Measurements from ENCODE around the gene UQCRQ.

UQCRQ gene
- long read RNA-seq, donor 1, transcript UQCRQ-203 (3 exons, 839 nt) = major isoform, 525 of 746 reads
- long read RNA-seq, donor 1, transcript UQCRQ-202 (3 exons, 429 nt) = minor isoform, 41 of 746 reads
- long read RNA-seq, donor 1, transcript UQCRQ-201 (2 exons, 586 nt) = minor isoform, 102 of 746 reads
- long read RNA-seq, donor 1, transcript UQCRQ-206 (2 exons, 874 nt) = minor isoform, 33 of 746 reads
- long read RNA-seq, donor 1, partial matches to known transcripts = 29 of 746 reads
- long read RNA-seq, donor 1, other reads (novel, unspliced or antisense) = 6 of 746 reads
- long read RNA-seq, donor 2, transcript UQCRQ-203 (3 exons, 839 nt) = major isoform, 296 of 406 reads
- long read RNA-seq, donor 2, transcript UQCRQ-201 (2 exons, 586 nt) = minor isoform, 66 of 406 reads
- long read RNA-seq, donor 2, transcript UQCRQ-206 (2 exons, 874 nt) = minor isoform, 22 of 406 reads
- long read RNA-seq, donor 2, transcript UQCRQ-202 (3 exons, 429 nt) = minor isoform, 16 of 406 reads
- long read RNA-seq, donor 2, partial matches to known transcripts = 0 of 406 reads
- long read RNA-seq, donor 2, other reads (novel, unspliced or antisense) = 0 of 406 reads
- long read RNA-seq, donor 3, transcript UQCRQ-201 (2 exons, 586 nt) = minor isoform, 23 of 151 reads
- long read RNA-seq, donor 3, transcript UQCRQ-206 (2 exons, 874 nt) = minor isoform, 10 of 151 reads
- long read RNA-seq, donor 3, transcript UQCRQ-202 (3 exons, 429 nt) = minor isoform, 7 of 151 reads
- long read RNA-seq, donor 3, transcript UQCRQ-203 (3 exons, 839 nt) = major isoform, 111 of 151 reads
- long read RNA-seq, donor 3, partial matches to known transcripts = 0 of 151 reads
- long read RNA-seq, donor 3, other reads (novel, unspliced or antisense) = 0 of 151 reads
- long read RNA-seq, donor 4, transcript UQCRQ-203 (3 exons, 839 nt) = major isoform, 187 of 252 reads
- long read RNA-seq, donor 4, transcript UQCRQ-201 (2 exons, 586 nt) = minor isoform, 41 of 252 reads
- long read RNA-seq, donor 4, transcript UQCRQ-206 (2 exons, 874 nt) = minor isoform, 8 of 252 reads
- long read RNA-seq, donor 4, transcript UQCRQ-202 (3 exons, 429 nt) = minor isoform, 14 of 252 reads
- long read RNA-seq, donor 4, partial matches to known transcripts = 0 of 252 reads
- long read RNA-seq, donor 4, other reads (novel, unspliced or antisense) = 0 of 252 reads
- long read RNA-seq, donor 5, transcript UQCRQ-201 (2 exons, 586 nt) = minor isoform, 47 of 348 reads
- long read RNA-seq, donor 5, transcript UQCRQ-203 (3 exons, 839 nt) = major isoform, 250 of 348 reads
- long read RNA-seq, donor 5, transcript UQCRQ-202 (3 exons, 429 nt) = minor isoform, 21 of 348 reads
- long read RNA-seq, donor 5, transcript UQCRQ-206 (2 exons, 874 nt) = minor isoform, 14 of 348 reads
- long read RNA-seq, donor 5, partial matches to known transcripts = 0 of 348 reads
- long read RNA-seq, donor 5, other reads (novel, unspliced or antisense) = 5 of 348 reads
- long read RNA-seq, donor 6, transcript UQCRQ-201 (2 exons, 586 nt) = minor isoform, 80 of 330 reads
- long read RNA-seq, donor 6, transcript UQCRQ-203 (3 exons, 839 nt) = major isoform, 218 of 330 reads
- long read RNA-seq, donor 6, transcript UQCRQ-206 (2 exons, 874 nt) = minor isoform, 9 of 330 reads
- long read RNA-seq, donor 6, transcript UQCRQ-202 (3 exons, 429 nt) = minor isoform, 17 of 330 reads
- long read RNA-seq, donor 6, partial matches to known transcripts = 0 of 330 reads
- long read RNA-seq, donor 6, other reads (novel, unspliced or antisense) = 0 of 330 reads
- long read RNA-seq, donor 7, transcript UQCRQ-202 (3 exons, 429 nt) = minor isoform, 25 of 460 reads
- long read RNA-seq, donor 7, transcript UQCRQ-201 (2 exons, 586 nt) = minor isoform, 76 of 460 reads
- long read RNA-seq, donor 7, transcript UQCRQ-203 (3 exons, 839 nt) = major isoform, 335 of 460 reads
- long read RNA-seq, donor 7, transcript UQCRQ-206 (2 exons, 874 nt) = minor isoform, 13 of 460 reads
- long read RNA-seq, donor 7, partial matches to known transcripts = 0 of 460 reads
- long read RNA-seq, donor 7, other reads (novel, unspliced or antisense) = 7 of 460 reads
- long read RNA-seq, donor 8, transcript UQCRQ-202 (3 exons, 429 nt) = minor isoform, 17 of 334 reads
- long read RNA-seq, donor 8, transcript UQCRQ-203 (3 exons, 839 nt) = major isoform, 251 of 334 reads
- long read RNA-seq, donor 8, transcript UQCRQ-206 (2 exons, 874 nt) = minor isoform, 10 of 334 reads
- long read RNA-seq, donor 8, transcript UQCRQ-201 (2 exons, 586 nt) = minor isoform, 49 of 334 reads
- long read RNA-seq, donor 8, partial matches to known transcripts = 0 of 334 reads
- long read RNA-seq, donor 8, other reads (novel, unspliced or antisense) = 0 of 334 reads

DNA sequence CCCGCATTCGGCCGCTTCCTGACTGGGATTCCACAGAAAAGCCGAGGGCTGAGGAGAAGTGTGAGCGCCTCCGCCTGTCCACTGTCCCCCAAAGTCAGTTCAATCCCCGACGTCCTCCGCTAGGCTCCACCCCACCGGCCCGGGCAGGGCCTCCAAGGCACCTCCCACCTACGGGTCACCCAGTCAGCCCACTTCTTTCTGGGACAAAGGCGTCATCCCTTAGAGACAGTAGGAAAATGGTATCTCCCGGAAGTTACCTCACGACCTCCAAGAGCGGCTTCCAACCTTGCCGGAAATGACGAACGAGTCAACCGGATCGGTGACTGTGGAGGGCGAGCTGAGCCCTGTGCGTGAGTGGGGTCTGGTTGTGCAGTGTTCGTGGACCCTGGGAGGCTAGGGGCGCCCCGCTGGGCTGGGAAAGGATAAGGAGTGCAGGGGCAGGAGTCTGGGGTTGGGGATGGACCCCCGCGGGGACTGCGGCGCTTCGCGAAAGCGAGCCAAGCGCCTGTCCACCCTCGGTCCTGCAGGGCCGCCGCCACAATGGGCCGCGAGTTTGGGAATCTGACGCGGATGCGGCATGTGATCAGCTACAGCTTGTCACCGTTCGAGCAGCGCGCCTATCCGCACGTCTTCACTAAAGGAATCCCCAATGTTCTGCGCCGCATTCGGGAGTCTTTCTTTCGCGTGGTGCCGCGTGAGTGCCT lies at the start of gene UQCRQ, which contains the start of gene GDF9:
UQCRQ (plus strand) TSS at position 301 of the 704 bp plus-strand sequence; CDS start at position 541, 240 bp downstream.
GDF9 (minus strand) TSS at position 128 of the 704 bp plus-strand sequence. CDS start 1,936 bp downstream, outside the sequence.
- peak; percentile 96 for DNase-seq

DNA sequence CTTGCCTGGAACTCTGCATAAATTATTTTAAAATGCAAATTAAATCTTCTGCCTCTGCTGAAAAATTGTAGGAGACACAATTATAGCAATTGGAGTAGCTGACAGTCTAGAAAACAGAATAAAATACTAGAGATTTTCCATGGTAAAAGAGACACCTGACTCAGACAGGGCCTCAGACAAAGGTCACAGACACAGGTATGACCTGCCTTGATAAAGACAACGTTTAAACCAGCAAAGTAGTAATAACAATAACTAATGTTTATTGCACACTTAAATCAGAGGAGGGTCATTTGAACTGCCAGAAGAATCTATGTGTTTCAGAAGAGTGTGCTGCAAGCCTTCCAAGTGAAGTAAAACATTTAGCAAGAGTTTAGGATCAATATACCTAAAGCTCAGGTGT lies 49.4 kb upstream of the UQCRQ start:
- DNase-seq = no peak

DNA sequence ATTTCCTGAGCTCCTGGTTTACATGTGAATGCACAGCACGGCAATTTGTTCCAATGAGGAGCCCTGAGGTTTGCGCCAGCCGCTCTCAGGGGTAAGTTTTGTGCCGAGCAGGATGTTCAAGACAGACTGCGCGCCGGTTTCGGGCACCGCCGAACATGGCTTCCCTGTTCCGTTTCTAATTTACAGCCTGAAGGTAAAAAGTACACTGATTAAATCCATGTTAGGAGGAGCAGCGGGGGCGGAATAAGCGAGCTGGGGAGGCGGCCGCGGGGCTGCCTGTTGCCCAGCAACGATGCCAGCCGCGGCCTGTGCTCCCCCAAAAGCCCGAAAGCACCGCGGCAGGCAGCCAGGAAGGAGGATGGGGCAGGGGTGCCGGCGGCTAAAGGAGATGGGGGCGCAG lies 47.0 kb upstream of the UQCRQ start:
- peak; percentile 60 for DNase-seq

DNA sequence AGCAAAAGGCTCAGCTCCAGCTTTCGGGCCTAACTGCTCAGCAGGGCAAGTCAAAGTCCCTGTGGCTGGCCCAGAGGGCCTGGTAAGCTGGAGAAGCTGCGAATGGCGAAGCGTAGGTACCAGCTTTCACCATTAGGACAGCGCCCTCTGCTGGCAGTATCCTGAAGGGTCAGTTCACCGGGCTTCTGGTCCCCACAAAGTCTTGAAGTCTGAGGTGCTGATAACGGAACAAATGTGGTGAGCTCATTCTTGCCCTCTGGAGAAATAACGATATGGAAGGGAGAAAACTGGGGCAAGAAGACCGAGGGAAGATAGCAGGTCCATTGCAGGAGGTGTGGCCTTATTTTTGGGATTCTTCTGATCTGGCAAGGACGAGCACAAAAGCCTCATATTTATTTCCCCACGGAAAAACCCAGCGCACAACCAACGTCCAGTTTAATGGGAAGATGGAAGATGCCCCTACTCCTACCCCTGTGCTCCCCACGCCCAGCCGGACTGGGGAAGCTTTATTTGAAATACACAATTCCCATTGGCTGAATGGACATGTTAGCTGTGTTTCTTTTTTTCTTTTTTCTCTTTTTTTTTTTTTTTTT lies 46.2 kb upstream of the UQCRQ start:
- peak; percentile 72 for DNase-seq

DNA sequence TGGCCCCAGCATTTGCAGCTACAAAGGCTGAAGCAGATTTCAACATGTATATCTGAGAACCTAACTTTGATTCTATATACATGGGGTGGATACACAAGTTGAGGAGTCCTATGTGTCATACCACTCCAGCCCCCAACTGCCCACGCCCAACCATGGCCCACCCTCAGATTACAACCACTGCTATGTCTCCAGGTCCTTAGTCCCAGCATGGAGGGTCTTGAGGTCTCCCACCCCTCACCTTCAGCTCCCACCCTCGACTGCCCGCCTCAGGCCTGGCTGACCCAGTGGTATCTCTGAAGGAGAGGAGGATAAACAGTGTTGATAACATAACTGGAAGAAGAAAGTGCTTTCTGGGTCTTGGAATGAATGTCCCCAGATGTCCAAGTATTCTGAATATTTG lies 45.1 kb upstream of the UQCRQ start:
- DNase-seq = no peak

DNA sequence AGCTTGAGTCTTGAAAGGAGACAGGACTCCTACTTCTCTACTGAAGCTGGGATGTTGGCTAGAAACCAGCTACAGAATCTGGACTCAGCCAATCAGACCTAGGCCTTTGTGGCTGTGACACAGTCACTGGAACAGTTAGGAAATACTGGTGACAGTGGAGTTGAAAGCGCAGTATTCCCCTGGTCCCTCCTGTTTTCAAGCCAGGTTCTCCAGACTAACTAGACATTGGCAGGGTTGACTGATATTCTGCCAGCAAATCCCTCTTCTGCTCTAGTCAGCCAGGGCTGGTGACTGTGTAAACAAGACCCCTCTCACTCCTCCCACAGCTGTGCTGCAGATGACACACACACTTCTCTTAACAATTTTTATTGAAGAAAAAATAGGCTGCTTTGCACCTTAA lies 44.7 kb upstream of the UQCRQ start:
- no peak for DNase-seq

DNA sequence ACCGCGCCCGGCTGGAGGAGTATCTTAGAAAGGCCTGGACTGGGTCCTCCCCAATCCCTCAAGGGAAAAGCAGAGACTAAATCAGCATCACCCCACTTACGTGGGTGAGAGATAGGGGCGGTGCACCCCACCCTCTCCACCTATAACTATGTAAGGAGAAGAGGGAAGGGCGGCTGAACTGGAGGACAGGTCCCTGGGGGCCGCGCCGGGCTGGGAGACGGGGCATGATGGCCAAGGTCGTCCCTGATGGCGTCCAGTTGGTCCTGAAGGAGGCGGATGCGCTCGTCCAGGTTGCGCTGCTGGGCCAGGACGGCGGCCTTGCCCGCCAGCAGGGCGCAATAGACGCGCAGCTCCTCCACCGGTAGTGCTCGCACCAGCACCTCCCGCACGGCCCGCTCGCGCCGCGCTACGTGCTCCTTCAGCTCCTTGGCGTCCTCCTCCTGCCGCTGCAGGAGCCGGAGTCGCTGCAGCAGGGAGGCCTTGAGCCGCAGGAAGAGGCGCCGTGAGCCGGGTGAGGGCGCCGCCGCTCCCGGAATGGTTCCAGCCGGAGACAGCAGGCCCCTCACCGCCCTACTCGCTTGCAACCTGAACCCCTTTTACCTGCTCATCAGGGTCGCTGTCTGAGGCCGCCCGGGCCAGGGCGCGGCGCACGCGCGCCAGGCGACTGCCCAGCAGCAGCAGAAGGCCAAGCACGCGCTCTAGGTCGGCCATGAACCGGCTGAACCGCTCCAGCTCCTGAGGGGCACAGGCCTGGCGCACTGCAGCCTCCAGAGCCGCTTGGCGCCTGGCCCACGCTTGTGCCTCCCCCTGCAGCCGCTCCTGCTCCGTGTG lies 43.6 kb upstream of the UQCRQ start:
- DNase-seq = peak; percentile 91

DNA sequence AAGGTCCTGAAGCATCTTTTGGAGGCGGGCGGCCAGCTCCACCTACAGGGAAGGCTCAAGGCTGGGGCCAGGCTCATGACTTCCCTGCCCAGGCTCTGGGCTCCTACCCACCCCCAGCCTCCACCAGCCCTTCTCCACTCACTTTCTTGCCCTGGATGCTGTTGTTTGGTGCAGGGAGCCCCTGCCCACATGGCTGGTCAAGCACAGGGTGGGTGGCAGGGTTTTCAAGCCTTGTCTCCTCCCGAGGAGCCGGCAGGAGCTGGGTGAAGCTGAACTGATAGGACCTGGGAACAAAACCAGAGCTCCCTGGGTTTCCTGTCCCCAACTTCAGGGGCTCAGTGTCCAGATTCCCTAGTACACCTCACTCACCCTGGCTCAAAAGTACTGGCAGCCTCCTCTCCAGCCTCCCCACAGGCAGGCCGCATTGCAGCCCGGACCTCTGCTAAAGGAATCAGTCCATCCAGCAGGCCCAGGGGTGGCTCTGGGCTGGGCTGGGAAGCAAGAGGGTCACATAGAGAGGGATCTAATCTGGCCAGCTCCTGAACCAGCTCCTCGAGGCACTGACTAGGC lies 42.9 kb upstream of the UQCRQ start:
- no peak for DNase-seq

DNA sequence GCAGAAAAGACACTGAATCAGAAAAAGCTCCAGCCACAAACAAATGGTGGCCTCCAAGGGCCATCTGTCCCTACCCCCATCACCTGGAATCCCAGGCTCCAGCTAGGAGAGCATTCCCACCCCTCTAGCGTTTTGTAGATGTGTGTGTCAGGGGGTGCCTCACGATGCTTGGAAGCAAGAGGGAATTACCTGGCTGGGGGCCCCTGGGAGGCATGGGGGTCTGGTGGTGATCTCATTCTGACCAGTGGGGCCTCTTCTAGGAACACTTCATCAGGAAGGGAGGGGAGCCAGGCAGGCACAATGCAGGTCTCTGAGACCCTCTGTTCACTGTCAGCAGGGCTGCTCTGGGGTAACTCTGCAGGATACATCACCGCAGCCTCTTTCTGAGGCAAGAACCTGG lies 42.0 kb upstream of the UQCRQ start:
- DNase-seq = no peak

DNA sequence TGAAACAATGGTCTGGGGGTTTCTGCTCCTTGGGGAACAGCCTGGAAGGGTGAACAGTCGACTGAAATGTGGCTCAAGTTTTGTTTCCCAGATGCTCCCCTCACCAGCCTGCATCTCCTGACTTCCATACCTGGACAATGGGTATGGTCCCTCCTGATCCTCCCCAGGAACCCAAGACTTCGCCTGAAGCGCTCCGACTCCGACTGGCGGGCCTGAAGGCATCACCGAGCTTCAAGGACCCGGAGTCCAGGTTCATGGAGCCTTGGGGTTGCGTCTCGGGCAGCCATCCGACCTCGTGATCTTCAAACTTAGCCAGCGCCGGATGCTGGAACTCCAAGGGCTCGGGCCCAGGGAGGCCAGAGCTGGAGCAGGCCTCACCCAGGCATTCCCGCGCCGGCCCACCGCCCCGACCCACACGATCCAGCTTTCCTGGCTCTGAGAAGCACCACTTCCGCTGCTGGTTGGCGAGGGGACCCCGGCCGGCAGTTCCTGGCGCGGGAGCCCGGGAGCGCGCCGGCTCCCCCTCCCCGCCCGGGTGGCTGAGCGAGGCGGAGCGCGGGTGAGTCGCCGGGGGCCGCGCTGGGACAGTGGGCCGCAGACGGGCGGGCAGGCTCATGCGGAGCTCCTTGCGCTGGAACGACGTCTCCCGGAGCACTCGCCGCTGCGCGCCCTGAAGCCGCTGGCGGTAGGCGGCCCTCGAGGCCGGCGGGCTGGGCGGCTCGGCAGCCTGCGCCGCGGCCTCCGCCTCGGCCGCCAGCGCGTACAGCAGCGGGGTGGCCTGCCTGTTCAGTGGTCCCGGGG lies 41.2 kb upstream of the UQCRQ start:
- DNase-seq = peak; percentile 73

DNA sequence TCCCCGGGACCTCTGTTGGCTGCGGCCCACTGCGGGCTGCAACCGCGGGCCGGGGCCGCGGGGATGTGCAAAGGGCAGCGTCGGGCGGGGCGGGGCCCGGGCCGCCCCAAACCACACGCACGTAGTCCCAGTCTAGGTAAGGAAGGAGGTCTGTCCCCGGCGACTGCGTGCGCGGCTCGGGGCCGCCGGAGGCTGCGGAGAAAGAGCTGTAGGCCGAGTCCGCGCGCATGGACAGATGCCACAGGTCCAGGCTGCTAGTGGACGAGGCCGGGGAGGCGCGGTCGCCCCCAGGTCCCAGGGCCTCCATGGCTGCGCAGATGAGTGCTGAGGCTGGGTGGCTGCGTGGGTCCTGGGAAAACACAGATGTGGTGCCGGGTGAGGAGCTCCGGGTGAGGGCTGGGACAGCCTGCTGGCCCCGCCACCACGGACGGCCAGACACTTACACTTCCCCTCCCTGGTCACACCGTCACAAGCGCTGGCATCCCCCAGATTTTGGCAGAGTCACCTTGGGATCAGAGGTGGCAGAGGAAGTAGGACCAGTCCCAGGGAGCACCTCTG lies 40.5 kb upstream of the UQCRQ start:
- DNase-seq = peak; percentile 70

DNA sequence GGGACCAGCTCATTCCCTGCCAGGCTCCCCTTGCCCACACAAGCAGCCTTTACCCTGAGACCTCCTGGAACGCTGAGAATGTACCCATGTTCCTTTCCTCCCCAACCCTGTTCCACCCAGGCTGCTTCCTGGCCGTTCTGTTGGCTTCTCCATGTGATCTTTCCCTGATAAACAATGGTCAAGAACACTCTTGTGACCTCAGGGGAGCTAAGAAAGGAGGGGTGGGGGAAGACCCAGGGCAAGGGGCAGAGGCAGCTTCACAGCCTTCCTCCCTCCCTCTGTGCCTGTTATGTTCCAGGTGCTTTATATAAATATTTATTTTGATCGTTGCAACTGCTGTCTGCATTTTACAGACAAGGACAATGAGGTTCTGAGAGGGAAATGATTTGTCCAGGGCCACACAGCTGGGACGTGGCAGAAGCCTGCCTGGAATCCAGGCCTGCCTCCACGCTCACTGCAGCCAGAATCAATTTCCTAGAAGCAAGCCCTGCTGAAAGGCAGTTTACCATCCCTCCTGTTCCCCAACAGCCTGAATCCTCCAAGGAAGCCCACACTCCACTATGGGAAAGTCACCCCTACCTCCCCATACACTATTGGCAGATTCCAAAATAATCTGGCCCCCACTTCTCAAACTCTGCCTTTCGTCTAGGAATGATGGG lies 39.9 kb upstream of the UQCRQ start:
- DNase-seq = no peak

DNA sequence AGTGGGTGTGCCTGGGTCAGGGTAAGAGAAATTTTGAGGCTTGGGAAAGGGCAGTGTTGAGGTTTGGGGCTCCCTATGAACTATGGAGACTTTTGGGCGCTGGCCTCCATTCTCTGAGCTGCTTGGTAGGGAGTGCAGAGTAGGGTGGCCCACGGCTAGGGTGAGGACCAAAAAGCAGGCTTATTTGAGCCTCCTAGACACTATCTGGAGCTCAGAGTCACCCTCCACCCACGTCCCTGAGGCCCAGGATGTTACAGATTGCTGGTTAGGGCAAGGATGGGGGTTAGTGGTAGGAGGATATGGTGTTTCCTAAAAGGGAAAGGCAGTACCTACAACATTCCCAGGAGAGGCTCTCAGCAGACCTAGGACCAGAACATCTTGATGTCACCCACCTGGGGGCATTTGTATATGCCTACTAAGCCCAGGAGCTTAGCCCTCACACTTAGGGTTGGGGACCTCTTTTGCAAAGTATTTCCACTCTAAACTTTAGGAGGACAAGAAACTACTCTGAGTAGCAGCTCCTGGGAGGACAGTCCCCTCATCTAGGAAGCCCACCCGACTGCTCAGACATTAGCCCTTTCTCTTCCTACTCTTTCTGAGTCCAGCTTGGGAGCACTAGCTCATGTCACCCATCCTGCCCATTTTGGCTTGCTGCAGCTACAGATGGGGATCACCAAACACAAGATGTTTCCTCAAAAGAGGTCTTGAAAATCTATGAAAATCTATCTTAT lies 38.3 kb upstream of the UQCRQ start:
- DNase-seq = no peak

DNA sequence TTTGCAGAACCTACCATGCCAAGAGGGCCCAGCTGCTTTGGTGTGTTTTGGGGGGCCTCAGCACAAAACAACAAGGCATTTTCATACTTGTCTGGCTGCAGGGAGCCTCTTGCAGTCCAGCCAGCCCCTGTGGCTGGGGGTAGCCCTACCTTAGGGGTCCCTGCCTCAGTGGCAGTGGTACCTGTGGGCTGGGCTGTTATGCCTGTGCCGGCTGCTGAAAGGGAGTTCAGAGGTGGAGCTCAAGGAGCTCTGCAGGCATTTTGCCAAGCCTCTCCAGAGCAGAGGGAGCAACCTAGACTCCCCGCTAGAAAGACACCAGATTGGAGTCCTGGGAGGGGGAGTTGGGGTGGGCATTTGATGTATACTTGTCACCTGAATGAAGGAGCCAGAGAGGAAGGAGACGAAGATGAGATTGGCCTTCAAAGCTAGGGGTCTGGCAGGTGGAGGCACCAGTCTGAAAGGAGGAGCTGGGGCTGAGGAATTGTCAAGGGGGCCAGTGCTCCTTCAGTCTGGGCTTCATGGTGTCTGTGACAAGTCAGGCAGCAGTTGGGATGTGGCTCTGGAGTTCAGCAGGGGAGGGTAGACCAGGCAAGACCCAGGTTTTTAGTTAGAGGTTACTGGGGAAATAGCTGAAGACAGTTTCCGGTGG lies 37.5 kb upstream of the UQCRQ start:
- no peak for DNase-seq
